Esophagus muscularis mucosa (tissue), 4 donors: Measurements from ENCODE around the gene CXCR4.

Source experiments
- EP300 ChIP-seq: sonication (generic); formaldehyde crosslinking; IDR thresholded peaks from one replicate; pipeline ENCODE4 v1.6.1; 2017; ENCODE audit warnings: antibody characterized with exemption
- POLR2A ChIP-seq: fragments of 450-650 bp; IDR thresholded peaks from one replicate; pipeline ENCODE4 v1.6.1; 2017; ENCODE audit warnings: antibody characterized with exemption, moderate library complexity, mild to moderate bottlenecking, low read depth
- POLR2AphosphoS5 ChIP-seq, 2 donors: sonication (generic); formaldehyde crosslinking; IDR thresholded peaks; one replicate each; pipeline ENCODE4 v1.6.1; 2017; ENCODE audit warnings: antibody characterized with exemption in 2 of 2
- TF ChIP-seq, protein P1 (sequence below), 3 experiments: fragments of 200-600 bp in 2 of 3; fragments of 450-650 bp in 1 of 3; sonication (generic) in 2 of 3; IDR thresholded peaks; one replicate each; pipeline ENCODE4 v1.5.1; 2017 to 2019; ENCODE audit warnings: antibody characterized with exemption in 3 of 3, mild to moderate bottlenecking in 2 of 3, moderate library complexity in 1 of 3

DNA sequence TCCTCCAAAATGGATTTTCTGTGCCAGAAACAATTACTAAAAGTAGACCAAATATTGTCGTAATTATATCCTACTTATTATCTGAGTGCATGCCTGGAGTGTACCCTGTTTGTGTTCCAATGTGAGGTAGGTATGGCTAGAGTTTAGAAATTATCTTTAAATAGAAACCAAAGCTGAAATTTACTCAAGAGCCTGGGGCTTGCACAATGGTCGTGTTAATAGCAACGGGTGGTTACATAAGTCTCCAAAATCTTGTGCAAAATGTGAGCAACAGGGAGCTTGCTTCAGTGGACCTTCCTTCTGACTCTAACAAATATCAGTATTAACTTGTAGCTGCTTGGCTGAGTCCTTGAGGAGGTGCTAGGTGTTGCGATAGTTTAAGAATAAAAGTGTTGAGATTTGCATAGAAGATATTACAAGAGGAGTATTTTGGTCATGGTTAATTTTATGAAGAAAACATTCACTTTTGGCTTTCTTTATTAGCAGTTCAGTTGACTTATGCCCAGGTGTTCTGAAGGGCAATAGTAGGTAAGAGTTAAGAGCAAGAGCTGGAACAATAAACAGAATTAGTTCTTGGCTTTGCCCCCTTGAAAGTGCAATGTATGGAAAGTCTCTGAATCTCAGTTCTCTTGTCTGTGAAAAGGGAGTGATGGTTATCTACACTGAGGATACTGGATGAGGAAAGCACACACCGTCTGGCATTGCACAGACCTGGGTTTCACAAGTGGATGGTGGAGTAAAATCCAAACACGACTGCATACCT, 4.6 kb downstream of the CXCR4 start:
- no peak for TF ChIP-seq POLR2A
- TF ChIP-seq, protein P1, sequence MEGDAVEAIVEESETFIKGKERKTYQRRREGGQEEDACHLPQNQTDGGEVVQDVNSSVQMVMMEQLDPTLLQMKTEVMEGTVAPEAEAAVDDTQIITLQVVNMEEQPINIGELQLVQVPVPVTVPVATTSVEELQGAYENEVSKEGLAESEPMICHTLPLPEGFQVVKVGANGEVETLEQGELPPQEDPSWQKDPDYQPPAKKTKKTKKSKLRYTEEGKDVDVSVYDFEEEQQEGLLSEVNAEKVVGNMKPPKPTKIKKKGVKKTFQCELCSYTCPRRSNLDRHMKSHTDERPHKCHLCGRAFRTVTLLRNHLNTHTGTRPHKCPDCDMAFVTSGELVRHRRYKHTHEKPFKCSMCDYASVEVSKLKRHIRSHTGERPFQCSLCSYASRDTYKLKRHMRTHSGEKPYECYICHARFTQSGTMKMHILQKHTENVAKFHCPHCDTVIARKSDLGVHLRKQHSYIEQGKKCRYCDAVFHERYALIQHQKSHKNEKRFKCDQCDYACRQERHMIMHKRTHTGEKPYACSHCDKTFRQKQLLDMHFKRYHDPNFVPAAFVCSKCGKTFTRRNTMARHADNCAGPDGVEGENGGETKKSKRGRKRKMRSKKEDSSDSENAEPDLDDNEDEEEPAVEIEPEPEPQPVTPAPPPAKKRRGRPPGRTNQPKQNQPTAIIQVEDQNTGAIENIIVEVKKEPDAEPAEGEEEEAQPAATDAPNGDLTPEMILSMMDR (IDR thresholded peaks at IDR 0.05), result no peak
- TF ChIP-seq POLR2AphosphoS5 (IDR thresholded peaks at IDR 0.05), result peak in 1 of 2 donors; percentile 16
- no peak for TF ChIP-seq EP300
